HG03457 (cell line): ENCODE measurements around the gene GARNL3.

Source experiments
- ATAC-seq: cut with Tn5 transposase; IDR thresholded peaks from one replicate; pipeline ENCODE4 v1.9.1; 2021; ENCODE audit warnings: moderate number of reproducible peaks; ENCODE audit not compliant: unreplicated experiment

The GARNL3 gene

DNA sequence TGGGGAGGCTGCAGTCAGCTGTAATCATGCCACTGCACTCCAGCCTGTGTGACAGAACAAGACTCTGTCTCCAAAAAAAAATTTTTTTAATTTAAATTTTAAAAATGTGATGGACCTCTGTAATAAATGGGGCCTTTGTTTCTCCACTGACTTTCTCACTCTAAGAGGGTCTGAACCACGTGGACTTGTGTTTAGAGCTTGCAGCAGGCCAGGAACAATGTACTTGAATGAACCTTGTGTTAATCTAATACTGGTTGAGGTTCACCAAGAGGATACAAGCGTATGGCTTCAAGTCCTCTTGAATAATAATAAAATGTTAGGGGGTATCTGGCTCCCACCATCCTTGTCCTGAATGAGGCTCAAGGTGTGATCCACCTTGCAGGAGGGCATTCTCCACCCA is 118.0 kb downstream of the GARNL3 start:
- ATAC-seq = no peak

DNA sequence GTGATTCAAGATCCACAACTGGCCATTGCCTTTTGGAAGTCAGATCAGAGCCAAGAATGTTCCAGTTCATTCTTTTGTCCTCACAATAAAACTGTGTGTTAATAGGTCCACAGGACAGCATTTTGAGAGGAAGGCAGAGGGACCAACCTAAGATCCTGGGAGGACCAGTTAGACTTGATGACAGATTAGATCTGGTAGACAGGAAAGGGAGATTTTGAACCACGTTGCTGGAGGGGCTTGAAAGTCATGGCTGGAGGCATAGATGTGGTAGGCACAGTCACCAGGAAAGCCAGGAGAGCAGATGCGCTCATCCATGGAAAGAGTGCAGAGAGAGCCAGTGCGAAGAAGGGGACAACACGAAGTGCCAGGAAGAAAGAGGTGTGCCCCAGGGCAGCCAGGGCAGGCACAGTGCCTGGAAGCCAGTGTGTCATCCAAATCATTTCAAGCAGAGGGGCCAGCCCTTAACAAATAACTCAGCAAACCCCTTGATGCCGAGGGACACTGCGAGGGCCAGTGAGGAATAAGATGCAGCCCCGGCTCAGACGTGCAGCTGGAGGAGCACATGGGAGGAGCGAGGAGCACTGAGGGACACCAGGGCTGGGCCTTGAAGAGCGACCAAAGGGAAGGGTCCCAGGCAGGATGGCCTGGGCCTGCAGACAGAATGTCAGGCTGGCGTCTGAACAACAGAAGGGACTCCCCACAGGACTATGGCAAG is 119.6 kb downstream of the GARNL3 start:
- no peak for ATAC-seq

DNA sequence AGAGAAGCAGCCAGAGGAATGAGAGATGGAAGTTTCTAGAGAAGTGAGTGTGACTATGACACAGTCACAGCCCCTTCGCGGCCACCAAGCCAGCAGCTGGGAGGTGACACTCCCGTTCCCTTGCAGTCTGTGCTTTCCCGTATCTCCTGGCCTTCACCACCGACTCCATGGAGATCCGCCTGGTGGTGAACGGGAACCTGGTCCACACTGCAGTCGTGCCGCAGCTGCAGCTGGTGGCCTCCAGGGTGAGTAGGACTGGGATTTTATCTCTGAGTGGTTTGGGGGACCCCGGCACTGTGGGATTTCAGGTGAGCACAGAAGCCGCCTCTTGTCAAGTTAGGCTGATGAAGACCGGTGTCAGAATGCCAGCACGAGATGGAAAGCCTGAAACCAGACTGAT is 120.3 kb downstream of the GARNL3 start:
- ATAC-seq = no peak

DNA sequence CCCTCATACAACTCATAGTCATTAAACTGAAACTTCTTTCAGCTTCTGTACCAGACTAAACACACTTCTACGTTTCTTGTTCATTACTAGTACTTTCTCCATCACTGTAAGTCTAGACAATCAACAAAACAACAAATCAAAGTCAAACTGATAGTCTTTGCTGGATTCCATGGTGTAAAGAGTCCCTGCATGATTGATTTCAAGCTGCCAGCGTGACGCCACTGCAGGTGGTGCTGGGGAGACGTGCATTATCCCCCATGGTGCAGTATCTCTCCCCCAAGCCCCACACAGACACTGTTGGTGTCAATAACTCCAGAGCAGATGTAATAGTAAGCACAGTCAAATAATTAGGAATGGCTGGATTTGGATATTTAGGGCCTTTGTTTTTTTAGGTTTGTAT is 121.7 kb downstream of the GARNL3 start:
- no peak for ATAC-seq

DNA sequence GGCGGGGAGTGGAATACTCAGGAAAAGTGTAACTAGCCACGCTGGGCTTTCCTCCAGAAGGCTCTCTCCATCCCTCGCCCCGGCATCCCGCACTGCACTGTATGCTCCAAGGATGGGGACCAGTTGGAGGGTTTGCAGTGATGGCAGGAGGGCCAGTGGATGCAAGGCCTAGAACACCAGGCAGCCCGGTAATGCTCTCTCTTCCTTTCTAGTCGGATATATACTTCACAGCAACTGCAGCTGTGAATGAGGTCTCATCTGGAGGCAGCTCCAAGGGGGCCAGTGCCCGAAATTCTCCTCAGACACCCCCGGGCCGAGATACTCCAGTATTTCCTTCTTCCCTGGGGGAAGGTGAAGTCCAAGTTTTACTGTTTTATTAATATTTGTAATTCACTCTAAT is 122.4 kb downstream of the GARNL3 start:
- ATAC-seq = no peak

DNA sequence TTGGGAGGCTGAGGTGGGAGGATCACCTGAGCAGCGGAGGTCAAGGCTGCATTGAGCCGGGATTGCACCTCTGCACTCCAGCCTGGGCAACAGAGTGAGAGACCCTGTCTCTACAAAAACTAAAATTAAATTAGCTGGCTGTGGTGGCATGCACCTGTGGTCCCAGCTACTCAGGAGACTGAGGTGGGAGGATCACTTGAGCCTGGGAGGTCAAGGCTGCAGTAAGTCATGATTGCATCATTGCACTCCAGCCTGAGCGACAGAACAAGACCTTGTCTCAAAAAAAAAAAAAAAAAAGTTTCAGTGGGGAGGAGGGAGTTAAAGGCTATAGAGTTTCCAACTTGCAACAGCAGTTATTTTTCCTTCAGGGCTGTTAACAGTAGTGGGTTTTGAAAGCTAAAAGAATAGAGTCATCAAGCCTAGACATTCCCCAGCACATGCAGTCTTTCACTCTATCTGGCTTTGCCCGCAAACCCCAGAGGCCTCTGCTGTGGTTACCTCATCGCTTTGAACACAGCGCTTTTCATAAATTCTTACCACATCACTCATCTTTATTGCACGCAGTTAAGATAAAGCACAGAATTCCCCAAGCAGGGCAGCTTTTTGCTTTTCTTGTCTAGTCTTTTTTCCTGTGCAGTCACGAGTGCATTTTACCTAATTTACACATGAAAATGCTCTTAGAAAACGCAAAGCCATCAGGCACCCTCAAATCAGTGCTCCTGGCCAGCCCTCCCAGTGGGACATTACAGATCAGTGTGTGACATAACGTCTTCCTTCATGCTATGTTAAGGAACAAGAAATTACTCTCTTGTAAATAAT is 123.7 kb downstream of the GARNL3 start:
- peak; percentile 76 for ATAC-seq

DNA sequence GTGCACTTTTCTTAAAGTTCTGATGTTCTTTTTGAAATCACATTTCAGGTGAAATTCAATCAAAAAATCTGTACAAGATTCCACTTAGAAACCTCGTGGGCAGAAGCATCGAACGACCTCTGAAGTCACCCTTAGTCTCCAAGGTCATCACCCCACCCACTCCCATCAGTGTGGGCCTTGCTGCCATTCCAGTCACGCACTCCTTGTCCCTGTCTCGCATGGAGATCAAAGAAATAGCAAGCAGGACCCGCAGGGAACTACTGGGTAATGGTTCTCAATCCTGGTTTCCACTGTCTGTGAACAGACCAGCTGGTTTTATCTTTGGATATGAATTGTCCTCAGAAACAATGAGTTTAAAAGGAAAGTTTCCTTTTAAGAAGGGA is 124.3 kb downstream of the GARNL3 start:
- no peak for ATAC-seq

DNA sequence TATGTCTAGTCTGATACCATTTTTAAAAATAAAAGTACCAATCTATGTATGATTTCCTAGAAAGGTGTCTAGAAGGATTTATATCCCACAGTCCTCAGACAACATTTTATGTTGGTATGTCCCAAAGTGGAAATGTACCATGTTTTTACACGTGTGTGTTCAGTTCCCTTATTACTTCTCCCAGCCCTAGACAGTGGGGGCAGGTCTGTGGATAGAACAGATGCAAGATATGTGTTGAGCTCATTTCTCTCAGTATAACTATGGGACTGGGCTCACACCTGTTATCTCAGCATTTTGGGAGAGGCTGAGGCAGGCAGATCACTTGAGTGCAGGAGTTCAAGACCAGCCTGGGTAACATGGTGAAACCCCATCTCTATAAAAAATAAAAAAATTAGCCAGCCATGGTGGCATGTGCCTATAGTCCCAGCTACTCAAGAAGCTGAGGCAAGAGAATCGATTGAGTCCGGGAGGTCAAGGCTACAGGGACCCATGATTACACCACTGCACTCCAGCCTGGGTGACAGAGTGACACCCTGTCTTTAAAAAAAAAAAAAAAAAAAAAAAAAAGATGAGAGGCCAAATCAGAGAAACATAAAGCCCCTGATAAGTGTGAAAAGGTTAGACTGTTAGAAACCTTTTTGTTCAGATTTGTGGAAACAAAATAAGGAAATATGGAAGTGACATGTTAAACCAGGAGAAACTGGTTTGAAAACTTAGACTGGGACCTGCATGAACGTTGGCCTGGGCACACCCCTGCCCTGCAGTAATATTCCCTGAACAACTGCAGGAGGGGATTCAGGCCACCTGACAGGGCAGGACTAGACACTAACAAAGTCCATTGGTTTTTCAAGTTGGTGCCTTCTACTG is 125.0 kb downstream of the GARNL3 start:
- no peak for ATAC-seq

DNA sequence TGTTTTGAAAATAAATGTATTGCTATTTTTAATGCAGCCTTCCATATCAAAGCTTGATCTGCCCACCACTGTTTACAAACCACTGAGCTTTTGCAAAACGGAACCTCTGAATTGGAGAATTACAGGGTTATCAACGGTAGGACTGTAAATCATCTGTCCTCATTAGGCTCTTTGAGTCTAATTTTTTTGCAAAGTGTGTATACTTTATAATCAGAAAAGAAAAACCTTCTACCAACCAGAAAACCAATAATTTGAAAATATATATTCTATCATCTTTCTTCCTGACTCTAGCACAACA is 125.6 kb downstream of the GARNL3 start:
- no peak for ATAC-seq

DNA sequence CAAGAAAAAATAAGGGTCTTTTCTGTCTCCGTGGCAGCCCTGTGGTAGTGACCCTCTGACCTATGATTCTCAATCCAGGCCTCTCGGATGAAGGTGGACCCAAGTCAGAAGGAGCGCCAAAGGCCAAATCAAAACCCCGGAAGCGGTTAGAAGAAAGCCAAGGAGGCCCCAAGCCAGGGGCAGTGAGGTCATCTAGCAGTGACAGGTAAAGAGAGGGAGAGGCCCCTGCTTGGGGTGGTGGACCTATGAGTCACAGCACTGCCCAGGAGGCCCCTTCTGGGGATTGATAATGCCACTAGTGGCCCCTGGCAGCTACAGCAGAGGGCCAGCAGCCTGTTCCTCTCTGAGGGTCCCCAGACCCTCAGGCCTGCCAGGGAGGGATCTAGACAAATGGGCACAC is 126.0 kb downstream of the GARNL3 start:
- ATAC-seq = no peak

DNA sequence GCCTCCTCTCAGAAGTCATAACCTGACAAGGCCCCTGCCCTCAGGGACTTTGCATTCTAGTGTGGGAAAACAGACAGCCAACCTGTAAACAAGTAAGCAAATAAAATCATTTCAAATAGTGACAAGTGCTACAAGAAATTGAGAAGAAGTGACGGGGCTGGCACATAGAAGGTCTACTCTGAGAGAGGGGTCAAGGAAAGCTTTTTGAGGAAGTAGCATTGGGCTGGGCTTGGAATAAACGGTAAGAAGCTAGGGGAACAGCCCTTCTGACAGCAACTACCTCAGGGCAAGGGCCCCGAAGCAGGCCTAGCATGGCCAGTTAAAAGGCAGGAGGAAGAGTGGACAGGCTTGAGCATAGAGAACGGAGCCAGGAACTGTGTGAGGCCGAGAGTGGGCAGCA is 127.6 kb downstream of the GARNL3 start:
- ATAC-seq = no peak

DNA sequence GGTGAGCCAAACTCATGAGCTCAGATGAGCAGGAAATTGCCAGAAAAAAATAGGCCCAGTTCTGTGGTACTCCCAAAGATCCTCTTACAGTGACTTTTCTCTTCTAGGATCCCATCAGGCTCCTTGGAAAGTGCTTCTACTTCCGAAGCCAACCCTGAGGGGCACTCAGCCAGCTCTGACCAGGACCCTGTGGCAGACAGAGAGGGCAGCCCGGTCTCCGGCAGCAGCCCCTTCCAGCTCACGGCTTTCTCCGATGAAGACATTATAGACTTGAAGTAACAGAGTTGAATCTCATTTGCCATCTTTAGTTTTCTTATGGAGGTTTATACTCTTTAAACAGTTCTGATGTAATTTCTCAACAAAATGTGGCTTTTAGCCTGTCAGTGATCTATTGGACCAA is 128.4 kb downstream of the GARNL3 start:
- ATAC-seq = no peak

DNA sequence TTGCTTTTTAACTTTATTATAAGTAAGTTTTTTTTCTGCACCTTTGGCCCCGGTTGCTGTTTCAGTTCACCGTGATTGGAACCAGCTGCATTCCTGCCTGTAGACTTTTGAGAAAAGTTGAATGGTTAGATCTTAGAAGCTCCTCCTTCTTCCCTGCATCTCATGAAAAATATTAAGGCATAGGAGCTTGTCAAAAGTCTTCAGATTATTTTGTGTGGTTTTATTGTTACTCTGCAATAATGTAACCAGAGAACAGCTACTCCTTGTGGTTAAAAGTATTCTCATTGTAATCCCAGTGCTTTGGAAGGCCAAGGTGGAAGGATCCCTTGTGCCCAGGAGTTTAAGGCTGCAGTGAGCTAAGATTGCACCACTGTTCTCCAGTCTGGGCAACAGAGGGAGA is 129.1 kb downstream of the GARNL3 start:
- no peak for ATAC-seq

DNA sequence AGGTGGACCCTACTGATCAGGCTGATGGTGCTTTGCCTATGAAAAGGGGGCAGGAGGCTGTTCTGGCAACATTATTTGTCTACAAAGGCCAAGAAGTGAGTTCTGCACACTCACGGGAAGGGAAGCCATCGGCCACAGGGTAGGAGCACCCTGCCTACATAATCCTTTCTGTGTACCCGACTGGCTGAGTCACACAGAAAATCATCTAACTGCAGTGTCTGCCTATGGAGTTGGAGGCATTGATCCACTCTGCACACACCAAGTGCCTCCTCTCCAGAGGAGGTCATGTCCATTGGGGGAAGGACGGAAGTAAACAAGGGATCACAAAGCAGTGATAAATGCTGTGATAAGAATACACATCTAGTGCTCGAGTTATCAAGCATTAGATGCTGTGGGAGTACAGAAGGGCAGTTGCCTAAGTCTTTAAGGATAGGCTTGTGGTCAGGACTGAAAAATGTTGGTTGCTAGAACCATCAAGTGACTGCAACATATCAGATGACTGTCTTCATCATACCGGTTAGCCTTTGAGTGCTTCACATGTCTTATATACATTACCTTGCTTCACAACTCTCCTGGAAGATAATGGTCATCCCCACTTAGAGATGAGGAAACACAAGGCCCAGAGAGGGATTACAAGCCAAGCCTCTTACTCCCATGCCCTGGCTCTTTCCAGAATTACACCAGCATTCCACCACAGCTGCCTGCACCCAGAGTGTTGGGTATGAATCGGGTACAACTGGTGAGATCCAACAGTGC is 131.1 kb downstream of the GARNL3 start:
- ATAC-seq = no peak

DNA sequence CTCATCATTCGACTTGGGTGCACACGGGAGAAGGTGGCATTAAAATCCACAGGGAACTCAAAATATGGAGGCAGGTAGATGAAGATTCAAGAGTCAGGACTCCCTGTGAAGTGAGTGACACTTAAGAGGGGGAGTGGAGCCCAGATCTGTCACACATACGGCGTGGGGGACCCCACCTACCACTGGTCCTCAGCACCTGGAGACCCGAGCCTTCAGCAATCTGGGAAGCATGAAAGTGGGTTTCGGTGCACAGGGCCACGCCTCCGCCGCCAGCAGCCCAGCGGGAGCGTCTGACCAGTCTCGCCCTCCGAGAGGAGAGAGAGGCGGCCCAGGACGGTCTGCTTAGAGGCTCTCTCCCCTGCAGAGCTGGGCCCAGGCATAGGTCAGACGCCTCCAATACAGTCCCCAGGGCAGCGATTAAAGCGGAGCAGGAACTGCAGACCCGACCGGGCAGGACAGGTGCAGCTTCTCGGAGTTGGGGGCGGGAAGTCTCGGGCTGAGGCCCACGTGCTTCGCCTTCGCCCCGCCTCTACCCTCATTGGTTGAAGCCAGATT is 131.8 kb downstream of the GARNL3 start:
- ATAC-seq = no peak

DNA sequence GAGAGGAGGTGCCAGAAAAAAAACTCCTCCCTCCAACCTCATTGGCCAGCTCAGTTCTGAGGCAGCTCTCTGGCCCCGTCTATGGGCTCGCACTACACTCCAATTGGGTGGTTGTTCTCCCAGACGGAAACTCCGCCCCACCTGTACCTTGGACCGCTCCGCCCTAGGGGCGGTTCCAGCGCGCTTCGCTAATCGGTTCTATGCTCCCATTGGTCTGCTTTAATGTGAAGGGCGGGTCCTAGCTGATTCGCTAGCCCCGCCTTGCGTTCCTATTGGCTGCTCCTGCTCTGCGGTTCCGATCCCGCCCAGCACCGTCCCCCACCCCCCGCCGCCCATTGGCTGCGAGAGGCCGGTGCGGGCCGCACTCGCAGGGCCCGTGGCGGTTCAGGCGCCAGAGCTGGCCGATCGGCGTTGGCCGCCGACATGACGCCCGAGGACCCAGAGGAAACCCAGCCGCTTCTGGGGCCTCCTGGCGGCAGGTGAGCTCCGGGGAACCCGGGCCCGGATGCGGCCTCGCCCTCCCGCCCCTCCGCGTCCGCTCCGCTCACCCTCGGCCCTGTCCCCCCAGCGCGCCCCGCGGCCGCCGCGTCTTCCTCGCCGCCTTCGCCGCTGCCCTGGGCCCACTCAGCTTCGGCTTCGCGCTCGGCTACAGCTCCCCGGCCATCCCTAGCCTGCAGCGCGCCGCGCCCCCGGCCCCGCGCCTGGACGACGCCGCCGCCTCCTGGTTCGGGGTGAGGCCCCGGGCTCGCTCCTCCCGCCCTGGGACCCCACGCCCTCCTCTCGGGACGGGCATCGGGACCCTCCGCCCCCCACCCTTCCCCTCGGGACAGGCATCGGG is 132.5 kb downstream of the GARNL3 start, which contains the start of gene SLC2A8:
SLC2A8 (plus strand) TSS at position 362 of the 838 bp plus-strand sequence; CDS start at position 424, 62 bp downstream.
- ATAC-seq = peak; percentile 90

DNA sequence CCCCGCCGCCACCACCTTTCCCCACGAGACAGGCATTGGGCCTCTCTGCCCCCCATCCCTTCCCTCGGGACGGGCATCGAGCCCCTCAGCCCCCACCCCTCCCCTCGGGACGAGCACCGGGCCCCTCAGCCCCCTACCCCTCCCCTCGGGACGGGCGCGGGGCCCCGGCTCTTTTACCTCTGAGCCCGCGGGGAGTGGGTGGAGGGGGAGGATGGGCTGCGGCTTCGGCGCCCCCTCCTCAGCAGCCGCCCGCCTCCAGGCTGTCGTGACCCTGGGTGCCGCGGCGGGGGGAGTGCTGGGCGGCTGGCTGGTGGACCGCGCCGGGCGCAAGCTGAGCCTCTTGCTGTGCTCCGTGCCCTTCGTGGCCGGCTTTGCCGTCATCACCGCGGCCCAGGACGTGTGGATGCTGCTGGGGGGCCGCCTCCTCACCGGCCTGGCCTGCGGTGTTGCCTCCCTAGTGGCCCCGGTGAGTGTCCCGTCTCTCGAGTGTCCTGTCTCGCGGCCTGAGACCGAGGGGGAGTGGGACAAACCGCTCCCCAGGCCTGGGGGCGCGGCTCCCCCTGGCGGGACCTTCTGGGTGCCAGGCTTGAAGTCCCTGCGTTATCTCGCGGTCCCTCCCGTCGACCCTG is 133.2 kb downstream of the GARNL3 start:
- ATAC-seq = no peak

DNA sequence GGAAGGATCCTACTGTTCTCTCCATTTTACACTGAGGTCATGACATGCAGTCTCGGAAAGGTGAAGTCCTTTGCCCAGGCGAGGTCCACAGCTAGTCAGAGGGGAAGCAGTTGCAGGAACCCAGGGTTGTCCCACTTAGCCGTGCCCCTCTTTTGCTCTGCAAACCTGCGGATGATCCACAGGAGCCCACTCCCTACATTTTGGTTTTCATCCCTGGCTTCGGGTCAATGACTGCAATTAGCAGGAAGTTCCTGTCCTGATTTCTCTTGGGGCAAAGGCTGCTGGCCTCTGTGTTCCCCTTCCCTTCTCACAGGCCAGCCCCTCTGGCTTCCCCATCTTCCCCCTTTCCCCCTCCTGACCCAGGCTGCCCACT is 133.7 kb downstream of the GARNL3 start:
- ATAC-seq = no peak

DNA sequence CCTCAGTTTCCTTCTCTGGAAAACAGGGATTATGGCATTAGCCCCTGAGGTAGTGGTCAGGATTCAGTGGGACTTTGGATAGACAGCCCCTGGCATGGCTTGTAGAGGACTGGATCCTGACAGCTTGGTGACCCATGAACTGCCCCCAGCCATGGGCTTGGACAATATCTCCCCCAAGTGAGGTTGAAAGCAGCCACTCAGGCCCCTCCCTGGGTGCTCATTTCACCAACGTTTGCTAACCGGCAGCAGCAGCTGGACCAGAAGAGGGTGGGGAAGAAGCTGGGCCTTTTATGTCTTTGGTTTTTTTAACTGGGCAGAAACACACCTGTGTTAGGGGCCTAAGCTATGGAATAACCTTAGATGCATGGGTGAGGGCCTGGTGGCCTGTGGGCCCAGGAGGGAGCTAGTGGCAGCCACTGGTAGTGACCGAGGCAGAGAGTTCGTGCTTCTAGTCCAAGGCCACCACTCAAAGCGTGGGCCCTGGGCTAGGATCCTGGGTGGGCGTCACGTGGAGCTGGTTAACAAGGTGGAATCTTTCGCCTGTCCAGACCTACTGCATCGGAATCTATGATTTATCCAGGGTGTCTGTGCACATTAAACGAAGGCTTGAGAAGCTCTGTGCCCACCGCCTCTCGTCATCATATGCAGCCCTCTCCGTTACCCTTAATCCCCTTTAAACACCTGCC is 134.3 kb downstream of the GARNL3 start:
- ATAC-seq = no peak
